ENCODE measurements around the gene BFSP2. TPM values are rescaled to one million over a fixed set of nuclear protein-coding genes. Genes with fewer than 3 reads are reported as not detected.

The BFSP2 gene
- total and polyA plus RNA-seq, 2 donors (not counting 1 experiment from before 2014, with no cell fraction given), result 0.60 to 1.6 TPM

- Histone ChIP-seq H4K20me1 (ENCODE audit: control insufficient read depth, insufficient read depth, low read length, poor library complexity, severe bottlenecking) (no peaks in the 10 kb centered on the region), H3K27me3 (replicated peaks in 1 of 4; ENCODE audit: control extremely low read depth in 1 of 4, control insufficient read depth in 3 of 4, insufficient read depth in 4 of 4, low read length in 3 of 4) (peaks cover 0 to 5% (median 0%) of the 10 kb centered on the region in 4 experiments), H3K9me3 (ENCODE audit: control extremely low read depth in 1 of 3, control insufficient read depth in 2 of 3, insufficient read depth in 1 of 3, low read length in 2 of 3) (no peaks in the 10 kb centered on the region), H3K4me3 (ENCODE audit: control extremely low read depth in 1 of 5, extremely low read depth in 1 of 5, insufficient read depth in 1 of 5, low read depth in 2 of 5, low read length in 4 of 5) (no peak overlapping the region), H3K4me2 (replicated peaks; ENCODE audit: low read depth, low read length, poor library complexity, severe bottlenecking) (no peak overlapping the region), H3K4me1 (ENCODE audit: control insufficient read depth in 2 of 2, insufficient read depth in 2 of 2, low read length in 2 of 2) (peaks cover 0 to 10% of the 10 kb centered on the region in 2 donors), H2AFZ (ENCODE audit: insufficient read depth, low read depth, low read length, poor library complexity, severe bottlenecking) (no peak overlapping the region), H3K79me2 (ENCODE audit: control insufficient read depth, insufficient read depth, low read length) (no peaks in the 10 kb centered on the region), H3K36me3 (replicated peaks in 1 of 2; ENCODE audit: control extremely low read depth in 1 of 2, control insufficient read depth in 1 of 2, extremely low read depth in 1 of 2, insufficient read depth in 2 of 2, low read length in 1 of 2) (no peaks in the 10 kb centered on the region), H3K27ac (ENCODE audit: low read length in 2 of 2) (no peak overlapping the region), H3K9ac (ENCODE audit: low read length) (no peak overlapping the region)
- H3K9me3 Mint-ChIP-seq (ENCODE audit: insufficient read depth), result no peaks in the 10 kb centered on the region
- H3K4me3 Mint-ChIP-seq, result no peak overlapping the region
- no peak for TF ChIP-seq CTCF (IDR thresholded peaks at IDR 0.05)
- TF ChIP-seq EZH2 (IDR thresholded peaks at IDR 0.05; ENCODE audit: borderline replicate concordance, insufficient read depth, low read depth, low read length, poor library complexity, severe bottlenecking), result no peak
- H3K27ac Mint-ChIP-seq, result peak overlapping the region; percentile 15
- peaks cover 3% of the 10 kb centered on the region for H3K27me3 Mint-ChIP-seq
- POLR2A ChIA-PET, result no interaction called here
- CTCF ChIA-PET, result no interaction called here
- peaks cover 12% of the 10 kb centered on the region for H3K4me1 Mint-ChIP-seq
- DNase-seq, result no peak
- intact Hi-C loops (cut with micrococcal nuclease), result loop anchor here (10.0 kb wide), 1 partner anchor 386 kb away; no protein-coding TSS in a partner anchor
- WGBS (ENCODE audit: insufficient coverage), result 97% methylated on average over 10 of the region's 12 CpGs
- ATAC-seq (ENCODE audit: low read depth), result no peak
Observed at GRCh38 chr3:133428552-133428951, 28.7 kb downstream of the BFSP2 start.

- Histone ChIP-seq H3K9me3 (ENCODE audit: control extremely low read depth in 1 of 3, control insufficient read depth in 2 of 3, insufficient read depth in 1 of 3, low read length in 2 of 3) (no peaks in the 10 kb centered on the region), H3K4me3 (ENCODE audit: control extremely low read depth in 1 of 5, extremely low read depth in 1 of 5, insufficient read depth in 1 of 5, low read depth in 2 of 5, low read length in 4 of 5) (no peak overlapping the region), H2AFZ (ENCODE audit: insufficient read depth, low read depth, low read length, poor library complexity, severe bottlenecking) (no peak overlapping the region), H3K4me2 (replicated peaks; ENCODE audit: low read depth, low read length, poor library complexity, severe bottlenecking) (no peak overlapping the region), H3K9ac (ENCODE audit: low read length) (no peak overlapping the region), H3K79me2 (ENCODE audit: control insufficient read depth, insufficient read depth, low read length) (no peaks in the 10 kb centered on the region), H3K36me3 (replicated peaks in 1 of 2; ENCODE audit: control extremely low read depth in 1 of 2, control insufficient read depth in 1 of 2, extremely low read depth in 1 of 2, insufficient read depth in 2 of 2, low read length in 1 of 2) (no peaks in the 10 kb centered on the region), H3K4me1 (ENCODE audit: control insufficient read depth in 2 of 2, insufficient read depth in 2 of 2, low read length in 2 of 2) (peaks cover 0 to 5% of the 10 kb centered on the region in 2 donors), H4K20me1 (ENCODE audit: control insufficient read depth, insufficient read depth, low read length, poor library complexity, severe bottlenecking) (no peaks in the 10 kb centered on the region), H3K27ac (ENCODE audit: low read length in 2 of 2) (no peak overlapping the region), H3K27me3 (replicated peaks in 1 of 4; ENCODE audit: control extremely low read depth in 1 of 4, control insufficient read depth in 3 of 4, insufficient read depth in 4 of 4, low read length in 3 of 4) (peaks cover 0 to 5% (median 0%) of the 10 kb centered on the region in 4 experiments)
- ATAC-seq (ENCODE audit: low read depth), result no peak
- ChIA-PET POLR2A (no interaction called here), CTCF (no interaction called here)
- intact Hi-C loops (cut with micrococcal nuclease), result loop anchor here (10.0 kb wide), 1 partner anchor 386 kb away; no protein-coding TSS in a partner anchor
- H3K27me3 Mint-ChIP-seq, result peaks cover 3% of the 10 kb centered on the region
- H3K4me1 Mint-ChIP-seq, result peaks cover 8% of the 10 kb centered on the region
- H3K4me3 Mint-ChIP-seq, result no peak overlapping the region
- no peak for TF ChIP-seq EZH2 (IDR thresholded peaks at IDR 0.05; ENCODE audit: borderline replicate concordance, insufficient read depth, low read depth, low read length, poor library complexity, severe bottlenecking)
- no peak for TF ChIP-seq CTCF (IDR thresholded peaks at IDR 0.05)
- H3K27ac Mint-ChIP-seq, result no peak overlapping the region
- H3K9me3 Mint-ChIP-seq (ENCODE audit: insufficient read depth), result no peaks in the 10 kb centered on the region
- DNase-seq, result no peak
Observed at GRCh38 chr3:133429063-133429462, 29.2 kb downstream of the BFSP2 start.
